PFSK-1 (cell line): ENCODE measurements around the gene TATDN2.

Experiments used
- POLR2AphosphoS5 ChIP-seq: IDR thresholded peaks from 2 replicates; pipeline ENCODE4 v1.6.1; 2012; ENCODE audit warnings: low read depth, mild to moderate bottlenecking, control low read depth, low read length, moderate library complexity
- REST ChIP-seq, 2 experiments: IDR thresholded peaks; 2 replicates each; pipeline versions ENCODE4 v1.6.1 to v1.8.0; 2011 to 2012; ENCODE audit warnings: low read depth in 2 of 2, low read length in 2 of 2, control low read depth in 1 of 2, inconsistent platforms in 1 of 2, mild to moderate bottlenecking in 1 of 2, moderate library complexity in 1 of 2; ENCODE audit not compliant: insufficient read depth in 1 of 2
- SIN3A ChIP-seq: IDR thresholded peaks from 2 replicates; pipeline ENCODE4 v1.6.1; 2012; ENCODE audit warnings: mild to moderate bottlenecking, low read length, moderate library complexity, borderline replicate concordance; ENCODE audit not compliant: insufficient read depth
- TAF1 ChIP-seq: IDR thresholded peaks from 2 replicates; pipeline ENCODE4 v1.6.1; 2012; ENCODE audit warnings: low read length, control low read depth, borderline replicate concordance; ENCODE audit not compliant: insufficient read depth

- TF ChIP-seq POLR2AphosphoS5 (no peak), SIN3A (no peak), REST (IDR thresholded peaks at IDR 0.05; ENCODE audit: insufficient read depth in 1 of 2, low read depth in 2 of 2, low read length in 2 of 2) (no peak), TAF1 (no peak)
These were observed 3.1 kb upstream of the TATDN2 start for GRCh38 chr3:10245081-10245712.
